ENCODE results near the gene CES1.
"Not testable (repeated sequence)": the region's sequence is repeated elsewhere in the genome, so short reads cannot be mapped to it uniquely, and the experiment has no call there.

Gene CES1

GRCh38 chr16:55830658-55831294, 2.1 kb downstream of the CES1 start:
- DNase-seq (ENCODE audit: low spot score) = no peak

DNA sequence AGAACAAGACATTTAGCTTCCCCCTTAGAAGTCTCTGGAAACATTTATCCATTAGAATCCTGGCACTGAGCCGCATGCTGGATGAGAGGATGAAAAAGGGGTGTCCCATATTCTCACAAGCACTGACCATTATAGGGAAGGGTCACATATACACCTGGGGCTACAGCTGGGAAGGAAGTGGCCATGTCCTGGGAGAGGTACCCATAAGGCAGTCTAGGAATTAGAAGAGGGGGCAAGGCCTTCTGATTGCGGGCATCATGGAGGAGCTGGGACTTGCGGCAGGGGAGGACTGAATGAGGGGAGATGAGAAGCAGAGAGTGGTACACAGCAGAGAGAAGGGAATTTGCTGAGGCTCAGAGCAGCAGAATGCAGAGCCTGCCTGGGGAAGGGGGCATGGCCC, 3.7 kb downstream of the CES1 start:
- not testable (repeated sequence) for DNase-seq (ENCODE audit: low spot score)

GRCh38 chr16:55828680-55829079, 4.2 kb downstream of the CES1 start:
- no peak for DNase-seq (ENCODE audit: low spot score)

DNA sequence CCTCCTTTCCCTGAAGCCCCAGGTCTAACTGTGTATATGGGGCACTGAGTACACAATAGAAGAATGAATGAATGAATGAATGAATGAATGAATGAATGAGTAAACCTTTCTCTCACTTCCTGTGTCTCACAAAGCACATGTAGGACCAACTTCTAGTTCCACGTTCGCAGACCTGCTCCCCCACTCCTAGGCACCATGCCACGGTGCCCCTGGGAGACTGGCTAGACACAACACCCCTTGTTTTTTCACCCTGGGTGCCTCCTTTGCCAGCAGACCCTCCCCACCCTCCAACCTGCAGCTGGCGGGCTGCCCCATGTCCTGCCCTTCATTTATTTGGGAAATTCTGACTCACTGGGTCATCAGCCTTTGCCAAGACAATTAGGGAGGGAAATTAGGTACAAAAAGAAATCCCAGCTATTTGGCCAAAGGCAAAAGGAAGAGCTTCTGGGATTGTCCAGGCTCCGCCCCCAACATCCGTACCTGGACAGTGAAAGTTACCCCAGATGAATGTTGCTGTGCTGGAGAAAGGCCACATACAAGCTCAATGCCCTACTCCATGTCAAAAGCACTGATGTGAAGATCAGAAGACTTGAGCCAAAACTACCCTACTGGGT, 7.7 kb downstream of the CES1 start:
- DNase-seq (ENCODE audit: low spot score) = no peak

DNA sequence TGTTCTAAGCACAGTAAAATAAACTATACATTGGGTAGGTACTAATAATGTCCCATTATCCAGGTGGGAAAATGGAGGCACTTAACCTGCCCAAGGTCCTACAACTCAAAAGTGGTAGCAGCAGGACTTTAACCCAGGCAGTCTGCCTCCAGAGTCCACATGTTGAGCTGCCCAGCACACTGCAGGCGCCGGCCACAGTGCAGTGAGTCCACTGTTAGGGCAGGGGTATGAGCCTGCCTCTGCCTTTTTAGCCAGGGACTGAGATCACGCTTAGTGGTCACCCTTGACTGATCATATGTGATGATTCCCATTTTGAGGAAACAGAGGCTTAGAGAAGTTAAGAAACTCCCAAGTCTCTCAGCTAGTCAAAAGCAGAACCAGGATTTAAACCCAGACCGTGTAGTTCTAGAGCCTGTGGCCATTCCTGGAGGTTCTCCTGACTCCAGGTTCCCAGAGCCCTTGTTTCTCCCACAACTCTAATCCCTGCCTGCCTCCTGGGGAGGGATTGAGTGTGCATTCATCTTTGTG, 8.4 kb downstream of the CES1 start:
- DNase-seq (ENCODE audit: low spot score) = no peak

- no peak for DNase-seq (ENCODE audit: low spot score)
These were observed 10.6 kb downstream of the CES1 start for GRCh38 chr16:55822280-55822810.

GRCh38 chr16:55821210-55821609, 11.7 kb downstream of the CES1 start:
- DNase-seq (ENCODE audit: low spot score) = no peak

GRCh38 chr16:55820615-55821014, 12.3 kb downstream of the CES1 start:
- DNase-seq (ENCODE audit: low spot score) = no peak

DNA sequence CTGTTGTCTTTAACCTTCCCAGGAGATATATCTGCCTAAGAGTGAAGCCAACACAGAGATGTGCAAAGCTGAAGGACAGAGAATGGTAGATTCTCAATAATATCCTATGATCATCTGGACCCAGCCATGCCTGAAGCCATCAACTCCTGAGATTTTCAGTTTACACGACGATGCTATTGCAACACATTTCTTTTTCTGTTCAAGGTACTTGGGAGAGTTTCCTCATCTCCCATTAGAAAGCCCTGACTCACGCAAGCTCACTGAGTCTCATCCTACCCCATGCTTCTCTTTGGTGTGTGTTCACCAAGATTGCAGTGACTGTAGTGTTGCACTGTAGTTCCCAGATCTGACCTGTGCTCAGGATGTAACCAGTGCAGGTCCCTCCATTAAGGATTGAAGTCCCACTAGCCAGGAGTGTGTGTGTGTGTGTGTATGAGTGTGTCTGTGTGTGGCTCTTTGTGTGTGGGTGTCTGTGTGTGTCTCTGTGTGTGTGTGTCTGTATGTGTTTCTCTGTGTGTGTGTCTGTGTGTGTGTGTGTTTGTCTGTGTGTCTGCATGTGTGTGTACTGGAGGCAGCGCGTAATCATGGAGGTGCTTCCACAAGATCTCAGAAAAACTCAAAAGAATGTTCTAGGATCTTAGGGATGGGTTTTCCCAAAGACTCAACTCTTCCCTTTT, 15.5 kb downstream of the CES1 start:
- DNase-seq (ENCODE audit: low spot score) = no peak

DNA sequence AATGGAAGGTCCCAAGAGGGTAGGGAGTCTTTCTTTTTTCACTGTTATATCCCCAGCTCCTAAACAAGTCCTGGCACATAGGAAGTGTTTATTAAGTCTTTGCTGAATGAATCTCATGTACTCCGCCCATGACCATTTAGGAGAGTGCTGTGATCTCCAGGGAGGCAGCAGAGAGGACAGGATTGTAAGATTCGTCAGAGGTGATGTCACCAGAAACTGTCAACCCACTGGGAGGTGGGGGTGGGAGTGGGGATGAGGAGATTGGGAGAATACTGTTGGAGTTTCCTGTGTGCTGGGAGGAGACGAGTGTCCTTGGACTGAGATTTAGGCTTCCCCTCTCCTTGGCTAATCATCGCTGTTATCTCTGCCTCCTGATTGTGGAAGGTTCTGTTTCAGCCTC, 16.7 kb downstream of the CES1 start:
- not testable (repeated sequence) for DNase-seq (ENCODE audit: low spot score)

GRCh38 chr16:55815320-55815719, 17.6 kb downstream of the CES1 start:
- no peak for DNase-seq (ENCODE audit: low spot score)

- DNase-seq (ENCODE audit: low spot score) = not testable (repeated sequence)
These were observed 18.7 kb downstream of the CES1 start for GRCh38 chr16:55814174-55814573.

GRCh38 chr16:55813730-55814129, 19.2 kb downstream of the CES1 start:
- DNase-seq (ENCODE audit: low spot score) = not testable (repeated sequence)

DNA sequence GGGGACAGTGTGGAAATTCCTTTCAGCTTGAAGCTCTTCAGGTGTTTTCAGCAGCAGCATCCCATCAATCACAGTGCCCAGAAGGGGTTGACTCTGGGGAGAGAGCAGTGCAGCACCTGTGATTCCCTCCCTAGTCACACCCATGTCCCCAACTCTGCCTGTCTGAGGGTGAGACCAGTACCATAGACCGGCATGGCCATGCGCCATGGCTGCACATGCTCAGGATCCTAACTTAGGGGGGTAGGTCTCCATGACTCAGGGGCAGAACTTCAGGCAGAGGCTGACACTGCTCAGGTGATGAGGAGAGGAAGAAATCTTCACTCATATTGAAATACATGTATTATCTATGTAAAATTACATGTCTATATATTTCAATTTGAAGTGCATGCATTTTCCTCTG, 19.9 kb downstream of the CES1 start:
- no peak for DNase-seq (ENCODE audit: low spot score)

DNA sequence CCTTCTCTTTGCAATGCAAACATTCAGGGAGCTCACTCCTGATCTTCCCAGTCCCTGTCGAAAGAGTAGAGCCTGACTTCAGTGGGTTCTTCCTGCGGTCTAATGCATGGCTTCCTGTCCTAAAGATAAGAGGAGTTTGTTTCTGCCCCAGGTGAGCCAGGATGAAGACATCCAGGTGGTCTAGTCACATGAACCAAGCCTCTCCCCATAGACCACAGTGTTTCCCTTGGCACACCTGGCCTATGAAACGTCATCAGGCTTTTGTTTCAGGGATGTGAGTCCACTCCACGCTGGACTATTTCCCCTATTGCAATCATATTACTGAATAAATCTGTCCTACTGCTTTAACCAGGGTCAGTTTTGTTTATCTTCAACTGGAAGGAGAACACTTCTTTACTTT, 21.1 kb downstream of the CES1 start:
- no peak for DNase-seq (ENCODE audit: low spot score)

- DNase-seq (ENCODE audit: low spot score) = no peak
These were observed 22.4 kb downstream of the CES1 start for GRCh38 chr16:55810451-55810961.

DNA sequence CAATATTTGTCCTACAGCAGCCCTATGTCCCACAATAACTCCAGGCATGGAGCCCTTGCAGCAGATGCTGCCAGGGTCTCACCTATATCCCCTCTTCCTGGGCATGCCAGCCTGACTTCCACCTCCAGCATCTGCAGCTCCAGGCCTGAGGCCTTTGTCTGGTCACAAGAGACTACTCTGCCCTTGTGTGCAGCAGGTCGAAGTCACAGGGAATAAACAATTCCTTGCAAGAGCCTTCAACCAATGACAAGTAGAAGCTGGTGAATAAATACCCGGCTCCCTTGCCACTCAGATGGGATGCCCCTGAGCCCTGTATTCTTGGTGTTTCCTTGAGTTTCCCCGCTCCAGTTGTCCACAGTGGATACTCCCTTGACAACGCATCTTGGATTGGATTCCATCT, 23.0 kb downstream of the CES1 start:
- DNase-seq (ENCODE audit: low spot score) = no peak

GRCh38 chr16:55809386-55809785, 23.5 kb downstream of the CES1 start:
- DNase-seq (ENCODE audit: low spot score) = no peak

DNA sequence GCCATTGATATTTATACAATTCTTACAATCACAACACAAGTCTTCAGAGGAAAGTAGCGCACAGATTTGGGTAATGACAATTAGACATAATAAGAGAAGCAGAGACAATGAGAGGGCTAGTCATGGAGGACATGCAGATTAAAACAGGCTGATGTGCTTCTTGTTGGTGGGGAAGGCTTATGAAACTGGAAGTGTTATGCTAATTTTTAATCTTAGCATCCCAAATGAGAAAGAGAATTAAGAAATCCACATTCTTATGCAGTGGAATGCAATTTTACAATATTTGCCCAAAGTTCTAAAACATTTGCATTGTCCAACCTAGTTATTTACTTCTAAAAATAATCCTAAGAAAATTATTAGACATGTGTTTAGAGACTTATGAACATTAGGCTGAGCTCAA, 24.6 kb downstream of the CES1 start:
- not testable (repeated sequence) for DNase-seq (ENCODE audit: low spot score)

GRCh38 chr16:55805104-55805503, 27.8 kb downstream of the CES1 start:
- not testable (repeated sequence) for DNase-seq (ENCODE audit: low spot score)

GRCh38 chr16:55803681-55804080, 29.2 kb downstream of the CES1 start:
- DNase-seq (ENCODE audit: low spot score) = not testable (repeated sequence)

- DNase-seq (ENCODE audit: low spot score) = not testable (repeated sequence)
These were observed 39.9 kb downstream of the CES1 start for GRCh38 chr16:55792934-55793374.

GRCh38 chr16:55791512-55791911, 41.4 kb downstream of the CES1 start:
- not testable (repeated sequence) for DNase-seq (ENCODE audit: low spot score)
